Loucy (cell line): ENCODE measurements around the gene EIF1.

ENCODE experiments used
- CTCF ChIP-seq: fragments of 200-600 bp; sonication (generic); conservative IDR thresholded peaks from 2 replicates; pipeline ENCODE4 v1.5.1; 2014; ENCODE audit warnings: mild to moderate bottlenecking, antibody characterized with exemption, low read length
- EZH2phosphoT487 ChIP-seq: fragments of 200-600 bp; IDR thresholded peaks from 2 replicates; pipeline ENCODE4 v1.6.1; 2018; ENCODE audit warnings: antibody characterized with exemption, mild to moderate bottlenecking, moderate library complexity, borderline replicate concordance

GRCh38 chr17:41676058-41676419, 12.6 kb upstream of the EIF1 start:
- TF ChIP-seq EZH2phosphoT487, result no peak
- no peak for TF ChIP-seq CTCF
